Medulla oblongata (tissue), 1 donor: Measurements from ENCODE around the gene PROCA1.
"Not testable (repeated sequence)": the region's sequence is repeated elsewhere in the genome, so short reads cannot be mapped to it uniquely, and the experiment has no call there.

Experiments used
- DNase-seq: peaks from one replicate; pipeline ENCODE4 v3.0.0-alpha.2; 2015; ENCODE audit errors: extremely low spot score

Gene PROCA1

GRCh38 chr17:28744104-28744971 lies 32.6 kb upstream of the PROCA1 start:
- DNase-seq, result peak; percentile 60

GRCh38 chr17:28743243-28744103 lies 31.8 kb upstream of the PROCA1 start, which contains the start of gene TRAF4:
Gene TRAF4 (plus strand): TSS chr17:28744011. CDS start chr17:28744113, 102 bp downstream.
- DNase-seq, result peak; percentile 89

- peak; percentile 61 for DNase-seq
These were observed 30.0 kb upstream of the PROCA1 start for GRCh38 chr17:28741358-28742349.

GRCh38 chr17:28740406-28741357 lies 29.0 kb upstream of the PROCA1 start:
- no peak for DNase-seq

GRCh38 chr17:28738680-28739384 lies 27.1 kb upstream of the PROCA1 start:
- no peak for DNase-seq

- no peak for DNase-seq
These were observed 26.3 kb upstream of the PROCA1 start for GRCh38 chr17:28737770-28738679.

GRCh38 chr17:28737316-28737715 lies 25.6 kb upstream of the PROCA1 start:
- DNase-seq, result no peak

- DNase-seq, result not testable (repeated sequence)
These were observed 24.5 kb upstream of the PROCA1 start for GRCh38 chr17:28735913-28736769.

- DNase-seq, result no peak
These were observed 23.6 kb upstream of the PROCA1 start for GRCh38 chr17:28735242-28735722.

GRCh38 chr17:28734712-28735241 lies 23.1 kb upstream of the PROCA1 start:
- no peak for DNase-seq

- no peak for DNase-seq
These were observed 21.7 kb upstream of the PROCA1 start for GRCh38 chr17:28733346-28733745.

- DNase-seq, result no peak
These were observed 18.3 kb upstream of the PROCA1 start for GRCh38 chr17:28729950-28730330.

- DNase-seq, result peak; percentile 95
These were observed 16.9 kb upstream of the PROCA1 start, which contains the start of gene NEK8 for GRCh38 chr17:28728364-28729200. Gene NEK8 (plus strand): TSS chr17:28728788. CDS start chr17:28728814, 26 bp downstream.

GRCh38 chr17:28726627-28727491 lies 15.2 kb upstream of the PROCA1 start:
- peak; percentile 97 for DNase-seq

GRCh38 chr17:28726226-28726626 lies 14.5 kb upstream of the PROCA1 start, which contains the start of gene TLCD1:
Gene TLCD1 (minus strand): TSS chr17:28726233. CDS start chr17:28726097, 136 bp downstream.
- DNase-seq, result peak; percentile 61
